Prostate gland (tissue), 1 donor: ENCODE measurements around the gene HDAC1.

ENCODE experiments used
- POLR2A ChIP-seq: fragments of 450-650 bp; IDR thresholded peaks from one replicate; pipeline ENCODE4 v1.6.1; 2016; ENCODE audit warnings: antibody characterized with exemption, mild to moderate bottlenecking
- POLR2AphosphoS5 ChIP-seq: sonication (generic); formaldehyde crosslinking; IDR thresholded peaks from one replicate; pipeline ENCODE4 v1.6.1; 2017; ENCODE audit warnings: antibody characterized with exemption

DNA sequence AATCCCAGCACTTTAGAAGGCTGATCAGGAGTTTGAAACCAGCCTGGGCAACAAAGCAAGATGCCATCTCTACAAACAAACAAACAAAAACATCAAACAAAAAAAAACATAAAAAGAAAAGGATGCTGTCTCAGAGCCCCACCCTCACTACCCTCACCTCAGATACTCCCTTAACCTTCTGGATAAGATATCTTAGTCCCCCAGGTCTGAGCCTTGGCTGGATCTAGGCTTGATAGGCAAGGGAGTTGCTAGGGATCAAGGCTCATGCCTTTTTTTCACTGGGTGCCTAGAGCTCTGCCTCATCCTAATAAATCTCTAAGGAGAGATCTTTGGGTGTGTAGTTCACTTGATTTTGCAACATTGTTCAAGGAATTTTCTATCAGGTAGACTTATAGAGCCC lies 7.4 kb downstream of the HDAC1 start:
- TF ChIP-seq POLR2AphosphoS5 (no peak), POLR2A (no peak)
